Measurements from ENCODE around the gene FILIP1L.

GRCh38 chr3:99915906-99916432 is 198.3 kb downstream of the FILIP1L start:
- no peak for TF ChIP-seq CTCF (IDR thresholded peaks at IDR 0.05 in 4 of 5, conservative IDR thresholded peaks at IDR 0.05 in 1 of 5)
- no peak for TF ChIP-seq POLR2A (IDR thresholded peaks at IDR 0.05)
